Stimulated activated CD8-positive, alpha-beta memory T cell treated with anti-CD3 and anti-CD28 coated beads, Interleukin-15, amount 100 ng/mL, for 24 hours (primary cell): ENCODE measurements around the gene MALT1.
"Not testable (repeated sequence)": the region's sequence is repeated elsewhere in the genome, so short reads cannot be mapped to it uniquely, and the experiment has no call there.

Experiments used
- DNase-seq: peaks from one replicate; pipeline ENCODE4 v3.0.0-alpha.2; 2020; ENCODE audit warnings: low read depth

The MALT1 gene

DNA sequence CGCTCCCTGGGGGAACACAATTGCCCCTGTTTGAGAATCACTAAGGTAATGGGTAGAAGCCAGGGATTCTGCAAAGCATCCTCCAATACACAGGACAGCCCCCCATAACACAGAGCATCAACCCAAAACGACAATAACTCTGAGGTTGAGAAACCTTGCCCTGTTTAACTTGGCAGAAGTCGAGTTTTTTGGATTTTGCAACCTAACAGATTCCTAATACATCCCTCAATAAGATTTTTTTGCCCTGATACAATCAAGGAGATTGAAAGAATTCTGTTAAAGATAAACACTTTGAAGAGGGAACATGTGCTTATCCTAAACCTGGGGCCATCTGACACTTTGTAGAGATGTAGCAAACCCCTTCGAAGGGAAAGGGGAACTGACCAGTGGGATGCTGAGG, 100.9 kb downstream of the MALT1 start:
- DNase-seq, result no peak

- DNase-seq, result no peak
Measured at GRCh38 chr18:58776084-58776483, 104.8 kb downstream of the MALT1 start.

- DNase-seq, result not testable (repeated sequence)
Measured at GRCh38 chr18:58776541-58776940, 105.3 kb downstream of the MALT1 start.

DNA sequence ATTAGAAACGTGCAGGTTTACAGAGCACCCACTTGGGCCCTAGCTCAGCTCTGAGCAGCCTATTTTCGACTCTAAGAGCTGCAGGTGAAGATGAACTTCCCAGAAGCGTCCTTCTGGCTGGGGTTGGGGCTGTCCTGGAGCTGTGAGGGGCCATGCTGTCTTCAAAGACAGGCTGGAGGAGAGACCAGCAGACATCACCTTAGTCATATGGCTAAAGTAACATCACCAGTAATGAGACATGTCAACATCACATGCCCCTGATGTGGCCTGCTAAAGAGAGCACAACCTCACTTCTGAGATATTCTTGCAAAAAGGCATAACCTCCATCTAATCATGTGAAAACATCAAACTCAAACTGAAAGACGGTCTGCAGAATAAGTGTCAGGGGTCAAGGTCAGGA, 106.2 kb downstream of the MALT1 start:
- no peak for DNase-seq

DNA sequence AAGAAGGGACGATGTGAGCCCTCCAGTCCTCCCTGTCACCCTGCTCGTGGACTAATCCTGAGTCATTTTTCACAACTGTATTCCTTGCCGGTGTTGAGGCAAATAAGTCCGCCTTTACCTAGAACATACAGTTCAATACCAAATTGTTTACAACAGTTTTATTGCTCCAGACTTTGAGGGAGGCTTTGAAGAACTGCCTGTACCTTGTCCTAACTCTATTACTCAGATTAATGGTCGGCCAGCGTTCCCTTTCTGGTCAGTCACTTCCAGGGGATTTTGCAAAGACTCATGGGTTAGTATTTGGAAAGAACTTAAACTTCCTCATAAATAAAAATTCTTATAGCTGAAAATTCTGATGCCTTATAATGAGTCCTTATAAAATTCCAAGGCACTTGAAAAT, 108.3 kb downstream of the MALT1 start:
- no peak for DNase-seq

DNA sequence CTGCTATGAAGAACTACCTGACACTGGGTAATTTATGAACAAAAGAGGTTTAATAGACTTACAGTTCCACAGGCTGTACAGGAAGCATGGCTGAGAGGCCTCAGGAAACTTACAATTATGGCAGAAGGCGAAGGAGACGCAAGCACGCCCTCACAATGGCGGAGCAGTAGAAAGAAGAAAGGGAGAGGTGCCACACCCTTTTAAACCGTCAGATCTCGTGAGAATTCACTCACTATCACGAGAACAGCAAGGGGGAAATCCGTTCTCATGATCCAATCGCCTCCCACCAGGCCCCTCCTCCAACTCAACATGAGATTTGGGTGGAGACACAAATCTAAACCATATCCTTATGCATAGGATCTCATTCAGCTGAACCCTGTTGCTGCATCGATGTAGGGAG, 108.8 kb downstream of the MALT1 start:
- no peak for DNase-seq

GRCh38 chr18:58781627-58782194, 110.4 kb downstream of the MALT1 start:
- DNase-seq, result no peak

GRCh38 chr18:58784601-58785137, 113.4 kb downstream of the MALT1 start:
- DNase-seq, result no peak

- no peak for DNase-seq
Measured at GRCh38 chr18:58785171-58785805, 114.0 kb downstream of the MALT1 start.

- DNase-seq, result no peak
Measured at GRCh38 chr18:58785870-58786269, 114.6 kb downstream of the MALT1 start.

DNA sequence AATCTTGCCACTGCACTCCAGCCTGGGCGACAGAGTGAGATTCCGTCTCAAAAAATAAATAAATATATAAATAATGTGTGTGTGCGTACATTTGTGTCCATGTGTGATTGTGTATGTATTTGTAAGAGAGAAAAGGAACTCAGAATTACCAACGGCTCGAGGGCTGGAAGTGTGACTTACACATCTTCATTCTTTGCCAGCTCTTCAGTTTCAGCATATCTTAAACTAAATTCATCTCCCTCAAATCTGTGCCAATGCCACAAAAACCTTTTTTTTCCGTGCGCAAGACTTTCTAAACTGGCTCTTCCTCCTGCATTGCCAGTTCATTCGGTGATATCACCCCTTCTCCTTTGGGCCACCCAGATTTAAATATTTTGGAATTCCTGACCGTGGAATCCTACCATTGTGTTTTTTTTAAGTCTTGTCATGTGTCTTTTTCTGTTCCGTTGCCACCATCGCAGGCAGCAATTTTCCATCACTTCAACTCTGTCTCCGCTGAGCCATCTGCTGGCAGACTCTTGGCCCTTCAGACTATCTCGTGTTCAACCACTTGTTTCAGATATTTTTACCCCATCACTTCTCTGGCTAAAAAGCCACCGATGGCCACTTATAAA, 116.4 kb downstream of the MALT1 start:
- DNase-seq, result no peak

DNA sequence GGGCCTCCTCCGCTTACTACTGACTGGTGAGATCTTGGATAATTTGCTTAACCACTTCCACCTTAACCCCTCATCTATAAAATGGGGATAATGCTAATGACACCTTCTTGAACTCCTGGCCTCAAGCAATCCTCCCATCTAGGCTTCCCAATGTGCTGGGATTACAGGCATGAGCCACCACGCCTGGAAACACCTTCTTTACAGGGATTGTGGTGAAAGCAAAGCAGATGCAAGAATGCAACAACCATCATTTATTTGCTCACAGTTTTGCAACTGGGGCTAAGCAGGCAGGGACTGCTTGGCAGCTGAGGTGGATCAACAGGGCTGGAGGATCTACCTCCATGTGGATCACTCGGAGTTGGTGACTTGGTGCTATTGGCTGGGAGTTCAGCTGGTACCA, 117.2 kb downstream of the MALT1 start:
- no peak for DNase-seq

DNA sequence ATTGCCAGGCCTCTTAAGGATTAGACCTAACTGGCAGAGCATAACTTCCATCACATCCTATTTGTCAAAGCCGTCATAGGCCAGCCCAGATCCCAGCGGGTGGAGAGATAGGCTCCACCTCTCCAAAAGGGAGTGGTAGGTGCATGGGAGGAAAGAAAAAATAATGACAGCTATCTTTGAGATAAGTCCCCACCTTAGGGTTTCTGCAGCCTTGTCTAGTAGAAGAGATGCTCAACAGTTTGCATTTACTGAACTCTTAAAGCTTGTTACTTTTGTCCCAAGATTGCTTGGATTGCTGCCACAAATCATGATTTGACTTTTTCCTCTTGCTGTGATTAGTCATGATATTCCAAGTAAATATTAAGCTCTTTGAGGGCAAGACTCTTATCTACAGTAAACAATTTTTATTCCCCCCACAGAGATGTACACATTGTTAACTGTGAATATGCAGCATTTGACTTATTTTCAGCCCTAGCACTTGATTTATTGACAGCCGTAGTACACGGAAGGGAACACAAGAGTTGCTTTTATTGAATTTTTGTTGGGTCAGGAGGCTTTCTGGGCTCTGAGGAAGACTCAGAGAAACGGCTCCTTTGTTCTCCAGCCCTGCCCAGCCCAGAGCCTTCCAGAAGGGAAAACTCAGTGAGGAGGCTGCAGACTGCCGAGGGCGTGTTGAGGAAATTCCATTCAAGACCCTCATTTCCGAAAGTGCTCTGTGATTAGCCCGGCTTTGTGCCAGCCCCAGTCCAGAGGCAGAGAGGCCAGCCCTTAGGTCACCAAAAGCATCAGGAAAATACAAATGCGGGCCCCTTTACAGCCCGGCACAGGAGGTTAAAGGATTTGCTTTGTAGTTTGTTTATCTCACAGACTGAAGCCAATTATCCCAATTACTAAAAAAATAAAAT, 118.0 kb downstream of the MALT1 start:
- no peak for DNase-seq

DNA sequence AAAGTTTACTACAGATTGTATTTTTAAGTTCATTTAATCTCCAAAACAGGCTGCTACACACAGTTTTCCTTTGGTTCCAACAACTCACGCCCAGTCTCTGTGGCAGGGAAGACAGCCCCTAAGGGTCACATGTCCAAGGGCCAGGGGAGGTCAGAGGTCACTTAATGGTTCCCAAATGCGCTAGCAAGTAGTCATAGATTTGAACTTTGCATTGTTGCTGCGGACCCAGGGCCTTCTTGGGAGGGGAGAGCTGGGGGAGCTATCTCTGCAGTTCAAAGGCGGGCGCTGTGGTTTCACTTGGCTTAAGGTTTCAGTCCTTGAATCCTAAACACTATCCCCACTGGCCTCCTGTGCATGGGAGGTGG, 118.6 kb downstream of the MALT1 start:
- DNase-seq, result no peak

GRCh38 chr18:58792086-58792485, 120.8 kb downstream of the MALT1 start:
- no peak for DNase-seq

DNA sequence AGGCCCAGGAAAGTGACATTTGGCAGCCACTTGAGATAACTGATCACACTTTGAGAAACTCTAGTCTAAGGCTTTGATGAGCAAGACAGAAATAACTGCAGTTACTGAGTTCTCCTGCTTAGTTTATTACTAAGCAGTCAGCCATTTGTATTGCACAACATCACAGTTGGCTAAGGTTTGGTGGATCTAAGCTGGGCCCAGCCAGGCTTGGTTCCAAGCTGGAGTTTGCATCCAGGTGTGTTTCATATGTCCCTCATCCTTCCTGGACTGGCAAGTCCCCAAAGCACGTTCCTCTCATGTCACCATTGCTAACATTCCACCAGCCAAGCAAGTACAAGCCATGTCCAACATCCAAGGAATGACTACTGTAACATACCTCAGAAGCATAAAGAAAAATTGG, 122.1 kb downstream of the MALT1 start:
- no peak for DNase-seq

DNA sequence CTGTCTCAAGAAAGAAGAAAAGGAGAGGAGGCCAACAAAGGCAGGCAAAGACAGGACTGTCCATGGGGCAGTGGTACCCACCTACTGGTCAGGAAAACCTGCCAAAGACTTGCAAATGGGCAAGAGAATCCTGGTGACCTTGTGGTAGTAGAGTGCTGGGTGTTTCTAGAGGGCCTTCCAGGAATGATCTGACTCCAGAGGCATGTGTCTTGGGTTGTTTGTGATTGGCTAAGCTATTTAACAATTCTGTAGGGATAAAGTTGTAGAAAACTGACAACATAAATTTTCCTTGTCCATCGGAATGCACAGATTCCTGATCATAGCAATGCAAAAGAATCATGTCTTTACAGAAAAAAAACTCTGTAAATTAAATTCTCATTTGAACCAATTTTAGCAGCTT, 125.0 kb downstream of the MALT1 start:
- DNase-seq, result no peak

GRCh38 chr18:58800582-58800981, 129.3 kb downstream of the MALT1 start:
- no peak for DNase-seq

DNA sequence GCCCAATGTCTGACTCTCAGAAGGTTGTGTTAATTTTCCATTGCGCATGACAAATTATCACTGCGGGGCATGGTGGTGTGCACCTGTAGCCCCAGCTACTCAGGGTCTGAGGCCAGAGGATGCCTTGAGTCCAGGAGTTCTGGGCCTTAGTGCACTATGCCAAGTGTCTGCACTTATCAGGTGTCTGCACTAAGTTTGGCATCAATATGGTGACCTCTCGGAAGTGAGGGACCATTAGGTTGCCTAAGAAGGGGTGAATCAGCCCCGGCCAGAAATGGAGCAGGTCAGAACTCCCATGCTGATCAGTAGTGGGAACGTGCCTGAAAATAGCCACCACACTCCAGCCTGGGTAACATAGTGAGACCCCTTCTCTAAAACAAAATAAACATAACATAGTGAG, 131.7 kb downstream of the MALT1 start:
- DNase-seq, result no peak

DNA sequence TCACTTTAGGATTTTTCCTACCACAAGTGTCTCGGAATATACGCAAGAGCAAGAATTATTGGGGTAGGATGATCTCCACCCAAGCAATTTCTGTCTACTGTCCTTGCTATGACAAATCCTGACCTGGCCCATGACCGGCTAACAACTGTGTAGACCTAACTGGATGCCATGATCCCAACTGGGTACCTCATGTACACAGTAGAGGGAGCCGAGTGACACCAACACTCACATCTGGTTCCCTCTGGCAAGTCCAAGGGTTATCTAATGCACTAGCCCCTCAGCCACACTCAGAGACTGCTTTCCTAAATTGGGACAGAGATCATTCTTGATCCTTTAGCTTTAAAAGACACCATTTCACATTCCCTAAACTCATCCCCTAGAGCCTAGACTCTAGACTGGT, 132.7 kb downstream of the MALT1 start:
- no peak for DNase-seq
